DOHH2 (cell line): ENCODE data around the gene CISD1.
A peak's percentile ranks its signal among the peaks of the same experiment; 100 is the strongest.

Experiments used
- H3F3A ChIP-seq: fragments of 200-600 bp; sonication (generic), shearing (Covaris generic); 2 replicates; pipeline ENCODE4 v1.6.0; 2016; ENCODE audit warnings: antibody characterized with exemption, mild to moderate bottlenecking; ENCODE audit not compliant: control insufficient read depth, insufficient read depth
- H3K27ac ChIP-seq: fragments of 200-600 bp; sonication (generic); 2 replicates; pipeline ENCODE4 v1.5.1; 2014; ENCODE audit warnings: low read depth, mild to moderate bottlenecking, low read length, moderate library complexity
- H3K27me3 ChIP-seq: fragments of 200-600 bp; sonication (generic); 2 replicates; pipeline ENCODE4 v1.6.1; 2014; ENCODE audit warnings: mild to moderate bottlenecking, low read length, mixed read lengths; ENCODE audit not compliant: control insufficient read depth
- H3K36me3 ChIP-seq: fragments of 200-600 bp; sonication (generic); 2 replicates; pipeline ENCODE4 v1.6.1; 2014; ENCODE audit warnings: mild to moderate bottlenecking, low read length, moderate library complexity, mixed read lengths; ENCODE audit not compliant: control insufficient read depth
- H3K4me1 ChIP-seq: fragments of 200-600 bp; sonication (generic); 2 replicates; pipeline ENCODE4 v1.6.1; 2014; ENCODE audit warnings: mild to moderate bottlenecking, low read length, mixed read lengths; ENCODE audit not compliant: control insufficient read depth
- H3K4me2 ChIP-seq: fragments of 200-600 bp; sonication (generic); 2 replicates; pipeline ENCODE4 v1.6.0; 2014; ENCODE audit warnings: mild to moderate bottlenecking, low read length, moderate library complexity
- H3K4me3 ChIP-seq: fragments of 200-600 bp; sonication (generic); 2 replicates; pipeline ENCODE4 v1.5.1; 2014; ENCODE audit warnings: mild to moderate bottlenecking, low read length, mixed read lengths
- H3K79me2 ChIP-seq: fragments of 200-600 bp; sonication (generic); 2 replicates; pipeline ENCODE4 v1.6.1; 2014; ENCODE audit warnings: mild to moderate bottlenecking, low read length, mixed read lengths; ENCODE audit not compliant: control insufficient read depth
- H3K9me2 ChIP-seq: fragments of 200-600 bp; sonication (generic); replicated peaks from 2 replicates; pipeline ENCODE4 v1.6.1; 2014; ENCODE audit warnings: mild to moderate bottlenecking, low read length, mixed read lengths; ENCODE audit not compliant: control insufficient read depth
- H3K9me3 ChIP-seq: fragments of 200-600 bp; sonication (generic); 2 replicates; pipeline ENCODE4 v1.6.1; 2014; ENCODE audit warnings: antibody characterized with exemption, low read length, mixed read lengths; ENCODE audit not compliant: control insufficient read depth, insufficient read depth
- H4K20me1 ChIP-seq: fragments of 200-600 bp; sonication (generic); 2 replicates; pipeline ENCODE4 v1.6.0; 2014; ENCODE audit warnings: low read depth, mild to moderate bottlenecking, antibody characterized with exemption, low read length, moderate library complexity; ENCODE audit not compliant: control insufficient read depth, insufficient read depth
- EZH2phosphoT487 ChIP-seq: fragments of 200-600 bp; sonication (generic); IDR thresholded peaks from 2 replicates; pipeline ENCODE4 v1.6.1; 2017; ENCODE audit warnings: borderline replicate concordance, mild to moderate bottlenecking, antibody characterized with exemption, low read length, moderate library complexity, mixed read lengths
- TF ChIP-seq, protein P1 (sequence below): fragments of 200-600 bp; sonication (generic); IDR thresholded peaks from one replicate; pipeline ENCODE4 v1.5.1; 2014; ENCODE audit warnings: antibody characterized with exemption, mild to moderate bottlenecking, low read depth, low read length; ENCODE audit not compliant: poor library complexity, severe bottlenecking

The CISD1 gene

GRCh38 chr10:58268946-58269781 is at the start of gene CISD1:
CISD1 (plus strand) TSS chr10:58269162; CDS start chr10:58269274, 112 bp downstream.
- H3F3A ChIP-seq: peaks cover 13% of the 10 kb centered on the region
- TF ChIP-seq EZH2phosphoT487: no peak
- TF ChIP-seq, protein P1, sequence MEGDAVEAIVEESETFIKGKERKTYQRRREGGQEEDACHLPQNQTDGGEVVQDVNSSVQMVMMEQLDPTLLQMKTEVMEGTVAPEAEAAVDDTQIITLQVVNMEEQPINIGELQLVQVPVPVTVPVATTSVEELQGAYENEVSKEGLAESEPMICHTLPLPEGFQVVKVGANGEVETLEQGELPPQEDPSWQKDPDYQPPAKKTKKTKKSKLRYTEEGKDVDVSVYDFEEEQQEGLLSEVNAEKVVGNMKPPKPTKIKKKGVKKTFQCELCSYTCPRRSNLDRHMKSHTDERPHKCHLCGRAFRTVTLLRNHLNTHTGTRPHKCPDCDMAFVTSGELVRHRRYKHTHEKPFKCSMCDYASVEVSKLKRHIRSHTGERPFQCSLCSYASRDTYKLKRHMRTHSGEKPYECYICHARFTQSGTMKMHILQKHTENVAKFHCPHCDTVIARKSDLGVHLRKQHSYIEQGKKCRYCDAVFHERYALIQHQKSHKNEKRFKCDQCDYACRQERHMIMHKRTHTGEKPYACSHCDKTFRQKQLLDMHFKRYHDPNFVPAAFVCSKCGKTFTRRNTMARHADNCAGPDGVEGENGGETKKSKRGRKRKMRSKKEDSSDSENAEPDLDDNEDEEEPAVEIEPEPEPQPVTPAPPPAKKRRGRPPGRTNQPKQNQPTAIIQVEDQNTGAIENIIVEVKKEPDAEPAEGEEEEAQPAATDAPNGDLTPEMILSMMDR: no peak
- H3K79me2 ChIP-seq: peaks cover 83% of the 10 kb centered on the region
- peak within 1 kb of the TSS; percentile 85 for H3K4me3 ChIP-seq
- peak within 1 kb of the TSS; percentile 68 for H3K27ac ChIP-seq
- peaks cover 13% of the 10 kb centered on the region for H4K20me1 ChIP-seq
- H3K4me2 ChIP-seq: peak within 1 kb of the TSS; percentile 81
- H3K9me2 ChIP-seq: no peaks in the 10 kb centered on the region
- H3K4me1 ChIP-seq: peaks cover 23% of the 10 kb centered on the region
- no peaks in the 10 kb centered on the region for H3K27me3 ChIP-seq
- H3K9me3 ChIP-seq: no peaks in the 10 kb centered on the region
- H3K36me3 ChIP-seq: peaks cover 22% of the 10 kb centered on the region; the same call in 1 of the 2 replicates

GRCh38 chr10:58219875-58220274 is 49.1 kb upstream of the CISD1 start:
- no peak overlapping the region for H3K4me3 ChIP-seq
- H3K79me2 ChIP-seq: no peaks in the 10 kb centered on the region
- TF ChIP-seq EZH2phosphoT487: no peak
- TF ChIP-seq, protein P1: no peak
- H4K20me1 ChIP-seq: no peaks in the 10 kb centered on the region
- no peaks in the 10 kb centered on the region for H3K9me2 ChIP-seq
- no peak overlapping the region for H3K27ac ChIP-seq
- peaks cover 5% of the 10 kb centered on the region; the same call in 1 of the 2 replicates for H3K36me3 ChIP-seq
- H3K4me2 ChIP-seq: no peak overlapping the region
- H3F3A ChIP-seq: no peaks in the 10 kb centered on the region
- no peaks in the 10 kb centered on the region for H3K9me3 ChIP-seq
- no peaks in the 10 kb centered on the region for H3K4me1 ChIP-seq
- H3K27me3 ChIP-seq: no peaks in the 10 kb centered on the region

- no peaks in the 10 kb centered on the region for H3K4me1 ChIP-seq
- no peak overlapping the region for H3K27ac ChIP-seq
- H3K9me2 ChIP-seq: no peaks in the 10 kb centered on the region
- no peak for TF ChIP-seq EZH2phosphoT487
- TF ChIP-seq, protein P1: no peak
- no peak overlapping the region for H3K4me2 ChIP-seq
- no peaks in the 10 kb centered on the region for H3K79me2 ChIP-seq
- no peaks in the 10 kb centered on the region for H3K9me3 ChIP-seq
- peaks cover 13% of the 10 kb centered on the region for H3K36me3 ChIP-seq
- no peaks in the 10 kb centered on the region for H3K27me3 ChIP-seq
- H3F3A ChIP-seq: no peaks in the 10 kb centered on the region
- H4K20me1 ChIP-seq: no peaks in the 10 kb centered on the region
- no peak overlapping the region for H3K4me3 ChIP-seq
Observed at GRCh38 chr10:58220769-58221451, 48.1 kb upstream of the CISD1 start.
